Progenitor cell of endocrine pancreas (in vitro differentiated cells): ENCODE measurements around the gene MRPS18C. TPM values are rescaled to one million over a fixed set of nuclear protein-coding genes. Genes with fewer than 3 reads are reported as not detected.

ENCODE experiments used
- DNase-seq: peaks from one replicate; pipeline ENCODE4 v3.0.0; 2021; ENCODE audit warnings: low spot score; ENCODE audit not compliant: unreplicated experiment
- H3K27ac Mint-ChIP-seq: 2 replicates; pipeline ENCODE4 v1.8.0; 2021; ENCODE audit warnings: mild to moderate bottlenecking, moderate library complexity, mixed read lengths
- H3K27me3 Mint-ChIP-seq: 2 replicates; pipeline ENCODE4 v1.8.0; 2021; ENCODE audit warnings: mixed read lengths
- H3K36me3 Mint-ChIP-seq: 2 replicates; pipeline ENCODE4 v1.8.0; 2022; ENCODE audit warnings: mixed read lengths; ENCODE audit not compliant: insufficient read depth
- H3K4me1 Mint-ChIP-seq: 2 replicates; pipeline ENCODE4 v1.8.0; 2021; ENCODE audit warnings: low read depth, mixed read lengths
- H3K4me3 Mint-ChIP-seq: 2 replicates; pipeline ENCODE4 v1.8.0; 2021; ENCODE audit warnings: low read depth, mild to moderate bottlenecking, moderate library complexity, mixed read lengths
- H3K9me3 Mint-ChIP-seq: 2 replicates; pipeline ENCODE4 v1.8.0; 2021; ENCODE audit warnings: low read depth, mixed read lengths
- long read RNA-seq: library from polyadenylated mRNA; unstranded; transcript quantifications from one replicate; pipeline ENCODE4 v2.0.0, GENCODE V29; 2020
- total RNA-seq: library from RNA; stranded (reverse); gene quantifications from 2 replicates; pipeline ENCODE4 v1.2.1, GENCODE V29; 2021
- TF ChIP-seq, protein P1 (sequence below): fragments of 200-600 bp; sonication (generic); IDR thresholded peaks from one replicate; pipeline ENCODE4 v1.5.0; 2021; ENCODE audit warnings: antibody characterized with exemption, mild to moderate bottlenecking; ENCODE audit not compliant: unreplicated experiment

Gene MRPS18C
- total RNA-seq = 41.5 and 45.2 TPM in 2 replicates
- long read RNA-seq, transcript MRPS18C-208 (2 exons, 2,482 nt) = minor isoform, 6 of 32 reads
- long read RNA-seq, transcript MRPS18C-201 (6 exons, 1,643 nt) = major isoform, 19 of 32 reads
- long read RNA-seq, partial matches to known transcripts = 2 of 32 reads
- long read RNA-seq, other reads (novel, unspliced or antisense) = 4 of 32 reads

DNA sequence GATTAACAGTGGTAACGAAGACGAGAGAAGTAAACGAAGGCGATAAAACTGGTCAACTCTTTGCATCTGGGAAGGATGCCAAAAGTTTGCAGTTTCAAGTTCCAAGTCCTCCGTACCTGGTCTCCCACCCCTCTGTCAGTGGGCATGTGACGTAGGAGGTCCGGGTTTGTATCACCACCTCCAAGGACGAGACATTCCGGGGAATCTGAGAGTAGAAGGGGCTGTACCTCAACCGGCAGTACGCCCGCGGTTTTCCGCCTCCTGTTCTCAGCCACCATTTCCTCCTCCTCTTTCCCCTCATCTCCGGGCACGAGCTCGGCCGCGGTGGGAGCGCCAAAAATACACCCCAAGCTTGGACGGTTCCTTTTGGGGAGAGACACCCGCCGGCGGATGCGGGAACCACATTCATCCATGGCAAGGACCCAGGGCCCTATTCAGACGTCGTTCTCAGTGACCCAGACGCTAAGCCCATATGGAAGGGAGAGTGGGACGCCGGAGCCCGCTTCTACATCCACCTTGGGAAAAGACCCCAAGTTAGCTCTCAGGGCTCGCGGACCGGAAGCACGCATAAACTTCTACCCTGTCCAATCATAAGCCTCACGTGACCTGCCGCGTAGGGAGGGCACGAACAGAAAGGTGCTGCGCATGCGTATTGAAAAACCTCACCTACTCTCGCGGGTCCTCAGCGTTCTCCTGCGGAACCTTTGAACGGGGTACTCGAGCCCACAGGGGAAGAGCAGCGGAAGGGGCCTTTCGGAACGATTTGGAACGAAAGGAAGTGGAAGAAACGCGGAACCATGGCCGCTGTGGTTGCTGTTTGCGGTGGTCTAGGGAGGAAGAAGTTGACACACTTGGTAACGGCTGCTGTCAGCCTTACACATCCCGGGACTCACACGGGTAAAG, at the start of gene MRPS18C, which contains the start of gene HELQ:
Gene MRPS18C, plus strand, starts transcription at position 778 of the 903 bp plus-strand sequence. Its CDS starts 20 bp downstream, at position 798.
Gene HELQ, minus strand, starts transcription at position 543 of the 903 bp plus-strand sequence. Its CDS starts 130 bp downstream, at position 413.
- Mint-ChIP-seq H3K36me3 (peaks cover 20% of the 10 kb centered on the region), H3K27me3 (no peaks in the 10 kb centered on the region), H3K27ac (peak within 1 kb of the TSS; percentile 99), H3K4me1 (peaks cover 14% of the 10 kb centered on the region), H3K9me3 (no peaks in the 10 kb centered on the region), H3K4me3 (peak within 1 kb of the TSS; percentile 99)
- TF ChIP-seq, protein P1, sequence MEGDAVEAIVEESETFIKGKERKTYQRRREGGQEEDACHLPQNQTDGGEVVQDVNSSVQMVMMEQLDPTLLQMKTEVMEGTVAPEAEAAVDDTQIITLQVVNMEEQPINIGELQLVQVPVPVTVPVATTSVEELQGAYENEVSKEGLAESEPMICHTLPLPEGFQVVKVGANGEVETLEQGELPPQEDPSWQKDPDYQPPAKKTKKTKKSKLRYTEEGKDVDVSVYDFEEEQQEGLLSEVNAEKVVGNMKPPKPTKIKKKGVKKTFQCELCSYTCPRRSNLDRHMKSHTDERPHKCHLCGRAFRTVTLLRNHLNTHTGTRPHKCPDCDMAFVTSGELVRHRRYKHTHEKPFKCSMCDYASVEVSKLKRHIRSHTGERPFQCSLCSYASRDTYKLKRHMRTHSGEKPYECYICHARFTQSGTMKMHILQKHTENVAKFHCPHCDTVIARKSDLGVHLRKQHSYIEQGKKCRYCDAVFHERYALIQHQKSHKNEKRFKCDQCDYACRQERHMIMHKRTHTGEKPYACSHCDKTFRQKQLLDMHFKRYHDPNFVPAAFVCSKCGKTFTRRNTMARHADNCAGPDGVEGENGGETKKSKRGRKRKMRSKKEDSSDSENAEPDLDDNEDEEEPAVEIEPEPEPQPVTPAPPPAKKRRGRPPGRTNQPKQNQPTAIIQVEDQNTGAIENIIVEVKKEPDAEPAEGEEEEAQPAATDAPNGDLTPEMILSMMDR = no peak
- peak; percentile 88 for DNase-seq

DNA sequence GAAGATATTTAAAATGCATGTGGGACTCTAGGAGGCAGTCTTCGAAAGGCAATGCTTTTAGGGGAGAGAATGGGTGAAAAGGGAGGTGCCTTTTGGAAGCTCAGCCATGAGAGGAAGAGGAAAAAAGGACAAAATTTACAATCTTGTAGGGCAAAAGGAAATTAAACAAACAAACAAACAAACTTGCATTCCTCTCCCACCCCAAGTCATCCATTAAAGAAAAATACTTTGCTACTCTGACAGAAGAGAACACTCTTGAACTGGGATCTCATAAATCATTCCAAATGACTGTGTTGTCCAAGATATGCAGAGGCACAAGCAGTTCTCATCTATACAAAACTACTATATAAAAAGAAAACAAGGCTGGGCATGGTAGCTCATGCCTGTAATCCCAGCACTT, 47.0 kb upstream of the MRPS18C start:
- Mint-ChIP-seq H3K9me3 (no peaks in the 10 kb centered on the region), H3K4me1 (peaks cover 3% of the 10 kb centered on the region)

DNA sequence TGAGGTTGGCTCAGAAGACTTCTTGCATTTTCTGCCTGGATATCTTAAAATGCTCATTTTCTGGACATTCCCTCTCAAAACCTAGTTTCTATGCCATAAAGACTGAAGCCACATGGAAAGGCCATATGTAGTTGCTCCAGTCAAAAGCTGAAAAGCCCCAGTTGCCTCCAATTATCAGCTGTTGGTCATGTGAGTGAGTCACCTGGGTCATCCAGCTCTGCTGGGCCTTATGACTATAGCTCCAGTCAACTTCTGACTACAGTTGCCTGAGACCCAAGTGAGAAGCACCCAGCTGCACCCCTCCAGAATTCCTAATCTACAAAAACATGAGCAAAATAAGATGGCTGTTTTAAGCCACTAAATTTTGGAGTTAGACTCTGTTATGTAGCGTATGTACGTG, 42.2 kb upstream of the MRPS18C start:
- no peak overlapping the region for H3K4me3 Mint-ChIP-seq
- H3K9me3 Mint-ChIP-seq = no peaks in the 10 kb centered on the region
- no peak overlapping the region for H3K27ac Mint-ChIP-seq
- no peak for DNase-seq
- TF ChIP-seq, protein P1 = no peak
- H3K27me3 Mint-ChIP-seq = no peaks in the 10 kb centered on the region
- peaks cover 9% of the 10 kb centered on the region for H3K36me3 Mint-ChIP-seq
- H3K4me1 Mint-ChIP-seq = peaks cover 21% of the 10 kb centered on the region

More for the DNA sequence above, 47.0 kb upstream of the MRPS18C start:
- H3K27ac Mint-ChIP-seq = no peak overlapping the region
- H3K27me3 Mint-ChIP-seq = no peaks in the 10 kb centered on the region
- no peak for DNase-seq
- H3K36me3 Mint-ChIP-seq = peaks cover 2% of the 10 kb centered on the region
- no peak overlapping the region for H3K4me3 Mint-ChIP-seq
- TF ChIP-seq, protein P1 = no peak

DNA sequence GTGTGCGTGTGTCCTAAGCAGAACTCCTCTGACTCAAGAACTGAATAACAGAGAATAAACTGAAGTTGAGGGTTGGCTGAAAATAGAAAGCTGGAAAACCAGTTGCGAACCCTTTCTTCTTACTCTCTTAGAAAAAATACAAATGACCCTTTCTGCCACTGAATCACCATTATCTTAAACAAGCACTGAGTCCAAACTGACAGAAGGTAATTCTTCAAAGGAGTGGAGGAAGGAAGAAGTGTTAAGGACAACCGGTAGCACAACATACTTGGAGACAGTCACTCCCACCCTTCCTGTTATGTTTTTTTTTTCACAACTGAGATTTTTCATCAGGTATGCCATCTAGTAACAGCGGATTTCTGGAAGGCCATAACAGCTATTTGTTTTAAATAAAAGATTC, 38.3 kb upstream of the MRPS18C start:
- Mint-ChIP-seq H3K4me1 (peaks cover 20% of the 10 kb centered on the region), H3K27me3 (no peaks in the 10 kb centered on the region), H3K9me3 (no peaks in the 10 kb centered on the region), H3K4me3 (no peak overlapping the region), H3K36me3 (peaks cover 11% of the 10 kb centered on the region), H3K27ac (peak overlapping the region; percentile 47)
- TF ChIP-seq, protein P1 = no peak
- DNase-seq = no peak

DNA sequence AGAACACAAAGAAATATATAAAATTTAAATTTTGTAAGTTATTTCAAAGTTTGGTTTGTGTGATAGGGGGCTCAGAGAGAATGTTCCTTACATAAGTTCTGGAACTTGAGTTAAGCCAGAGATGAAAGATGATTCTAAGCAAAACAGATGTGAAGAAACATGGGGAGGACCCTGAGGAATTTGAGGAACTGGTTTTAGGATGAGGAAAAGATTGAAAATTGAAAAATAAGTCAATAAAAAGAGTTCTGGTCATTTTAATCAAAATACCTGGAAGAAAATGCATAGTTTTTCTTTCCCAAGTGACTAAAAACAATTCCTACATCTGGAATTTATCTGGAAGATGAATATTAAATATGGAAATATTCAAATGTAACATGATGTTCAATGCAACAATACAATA, 37.6 kb upstream of the MRPS18C start:
- H3K36me3 Mint-ChIP-seq = peaks cover 11% of the 10 kb centered on the region
- DNase-seq = no peak
- H3K27ac Mint-ChIP-seq = no peak overlapping the region
- TF ChIP-seq, protein P1 = no peak
- no peaks in the 10 kb centered on the region for H3K9me3 Mint-ChIP-seq
- H3K27me3 Mint-ChIP-seq = no peaks in the 10 kb centered on the region
- peaks cover 20% of the 10 kb centered on the region for H3K4me1 Mint-ChIP-seq
- H3K4me3 Mint-ChIP-seq = no peak overlapping the region
